ENCODE results near the gene DUSP8. TPM values are rescaled to one million over a fixed set of nuclear protein-coding genes. Genes with fewer than 3 reads are reported as not detected.

DUSP8 gene
- total RNA-seq, 1 experiment from 2014 or later = 10.2 TPM

- Histone ChIP-seq H3K9me3 (ENCODE audit: control insufficient read depth in 1 of 2, insufficient read depth in 1 of 2, low read depth in 1 of 2, low read length in 2 of 2) (no peaks in the 10 kb centered on the region), H3K79me2 (ENCODE audit: insufficient read depth, low read length) (peaks cover 62% of the 10 kb centered on the region; the same call in 1 of the 2 replicates), H3K4me1 (ENCODE audit: control insufficient read depth in 1 of 2, insufficient read depth in 2 of 2, low read length in 2 of 2) (peaks cover 4 to 15% of the 10 kb centered on the region in 2 experiments; a peak in 2 of 4 replicates), H2AFZ (ENCODE audit: low read depth, low read length, poor library complexity, severe bottlenecking) (no peak overlapping the region), H3K9ac (ENCODE audit: low read length) (no peak overlapping the region), H3K4me3 (replicated peaks in 1 of 2; ENCODE audit: low read depth in 1 of 2, low read length in 2 of 2) (no peak overlapping the region), H3K36me3 (ENCODE audit: control insufficient read depth in 1 of 2, insufficient read depth in 2 of 2, low read length in 2 of 2) (no peaks in the 10 kb centered on the region), H3K4me2 (ENCODE audit: low read length) (no peak overlapping the region), H3K27ac (ENCODE audit: low read depth, low read length) (no peak overlapping the region), H3K27me3 (ENCODE audit: insufficient read depth, low read length) (no peaks in the 10 kb centered on the region), H4K20me1 (ENCODE audit: insufficient read depth) (no peaks in the 10 kb centered on the region), H3K9me2 (ENCODE audit: insufficient read depth) (no peaks in the 10 kb centered on the region)
- ATAC-seq = no peak
- intact Hi-C loops (cut with micrococcal nuclease) = no loop called here
- CTCF ChIA-PET = no interaction called here
- no TSS peak for BruUV-seq (replicated peaks)
- DNase-seq (ENCODE audit: low read depth, low spot score) = no peak
- POLR2A ChIA-PET = no interaction called here
- RAD21 ChIA-PET (ENCODE audit: low non-redundant PET in 1 of 2, low total read pairs in 2 of 2, uncharacterized antibody in 2 of 2, unreplicated experiment in 2 of 2) = no interaction called here
- TF ChIP-seq YY1 (IDR thresholded peaks at IDR 0.05; ENCODE audit: extremely low read depth, insufficient replicate concordance, low read depth, low read length) (no peak), SIN3A (IDR thresholded peaks at IDR 0.05; ENCODE audit: low read depth) (no peak), SRF (IDR thresholded peaks at IDR 0.05; ENCODE audit: low read depth) (no peak), ELF1 (IDR thresholded peaks at IDR 0.05; ENCODE audit: borderline replicate concordance, low read depth) (no peak), FOSL1 (IDR thresholded peaks at IDR 0.05; ENCODE audit: low read depth) (no peak), EZH2phosphoT487 (IDR thresholded peaks at IDR 0.05; ENCODE audit: borderline replicate concordance) (no peak), SP1 (IDR thresholded peaks at IDR 0.05; ENCODE audit: low read depth) (no peak), RAD21 (IDR thresholded peaks at IDR 0.05; ENCODE audit: low read depth) (no peak)
Measured at GRCh38 chr11:1531449-1532013, 40.5 kb downstream of the DUSP8 start.

DNA sequence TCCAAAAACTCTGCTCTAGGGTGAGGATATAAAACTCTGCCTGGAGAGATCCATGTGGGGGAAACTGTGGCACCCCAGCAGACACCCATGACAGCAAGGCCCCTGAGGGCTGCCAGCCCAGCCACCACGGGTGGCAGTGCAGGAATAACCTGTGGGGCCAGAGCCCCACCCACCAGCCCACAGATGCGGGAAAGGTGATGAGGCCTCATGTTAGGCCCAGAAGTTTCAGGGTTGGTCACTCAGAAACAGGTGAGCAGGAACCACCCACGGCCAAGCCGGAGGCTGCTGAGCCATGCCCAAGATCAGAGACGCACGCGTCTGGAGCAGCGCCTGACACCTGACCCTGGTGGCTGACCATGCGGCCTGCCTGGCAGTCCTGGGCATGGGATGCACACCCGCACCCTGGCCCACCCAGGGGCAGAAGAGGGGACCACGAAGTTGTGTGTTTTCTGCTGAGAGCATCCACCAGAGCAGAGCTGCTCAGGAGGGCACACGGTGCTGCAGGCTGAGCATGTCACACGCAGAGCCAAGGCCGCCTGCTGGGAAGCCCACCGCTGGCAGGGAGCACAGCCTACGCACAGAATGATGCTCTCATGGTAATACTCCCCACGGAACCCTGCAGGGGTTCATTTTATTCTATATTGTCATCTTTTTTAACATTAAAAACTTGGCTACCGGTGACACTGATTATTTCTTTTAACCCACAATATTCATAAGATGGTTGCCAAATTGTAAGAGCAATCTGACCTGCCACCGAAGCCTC, 41.2 kb downstream of the DUSP8 start:
- no peaks in the 10 kb centered on the region for H3K36me3 ChIP-seq (ENCODE audit: control insufficient read depth in 1 of 2, insufficient read depth in 2 of 2, low read length in 2 of 2)
- no peak overlapping the region for H2AFZ ChIP-seq (ENCODE audit: low read depth, low read length, poor library complexity, severe bottlenecking)
- ChIA-PET CTCF (no interaction called here), RAD21 (ENCODE audit: low non-redundant PET in 1 of 2, low total read pairs in 2 of 2, uncharacterized antibody in 2 of 2, unreplicated experiment in 2 of 2) (no interaction called here), POLR2A (no interaction called here)
- H3K4me2 ChIP-seq (ENCODE audit: low read length) = no peak overlapping the region
- BruUV-seq (replicated peaks) = no TSS peak
- intact Hi-C loops (cut with micrococcal nuclease) = no loop called here
- H3K79me2 ChIP-seq (ENCODE audit: insufficient read depth, low read length) = peaks cover 57% of the 10 kb centered on the region; the same call in 1 of the 2 replicates
- peaks cover 4 to 15% of the 10 kb centered on the region in 2 experiments; a peak in 2 of 4 replicates for H3K4me1 ChIP-seq (ENCODE audit: control insufficient read depth in 1 of 2, insufficient read depth in 2 of 2, low read length in 2 of 2)
- ATAC-seq (no peak), DNase-seq (ENCODE audit: low read depth, low spot score) (no peak)
- TF ChIP-seq, protein P1, sequence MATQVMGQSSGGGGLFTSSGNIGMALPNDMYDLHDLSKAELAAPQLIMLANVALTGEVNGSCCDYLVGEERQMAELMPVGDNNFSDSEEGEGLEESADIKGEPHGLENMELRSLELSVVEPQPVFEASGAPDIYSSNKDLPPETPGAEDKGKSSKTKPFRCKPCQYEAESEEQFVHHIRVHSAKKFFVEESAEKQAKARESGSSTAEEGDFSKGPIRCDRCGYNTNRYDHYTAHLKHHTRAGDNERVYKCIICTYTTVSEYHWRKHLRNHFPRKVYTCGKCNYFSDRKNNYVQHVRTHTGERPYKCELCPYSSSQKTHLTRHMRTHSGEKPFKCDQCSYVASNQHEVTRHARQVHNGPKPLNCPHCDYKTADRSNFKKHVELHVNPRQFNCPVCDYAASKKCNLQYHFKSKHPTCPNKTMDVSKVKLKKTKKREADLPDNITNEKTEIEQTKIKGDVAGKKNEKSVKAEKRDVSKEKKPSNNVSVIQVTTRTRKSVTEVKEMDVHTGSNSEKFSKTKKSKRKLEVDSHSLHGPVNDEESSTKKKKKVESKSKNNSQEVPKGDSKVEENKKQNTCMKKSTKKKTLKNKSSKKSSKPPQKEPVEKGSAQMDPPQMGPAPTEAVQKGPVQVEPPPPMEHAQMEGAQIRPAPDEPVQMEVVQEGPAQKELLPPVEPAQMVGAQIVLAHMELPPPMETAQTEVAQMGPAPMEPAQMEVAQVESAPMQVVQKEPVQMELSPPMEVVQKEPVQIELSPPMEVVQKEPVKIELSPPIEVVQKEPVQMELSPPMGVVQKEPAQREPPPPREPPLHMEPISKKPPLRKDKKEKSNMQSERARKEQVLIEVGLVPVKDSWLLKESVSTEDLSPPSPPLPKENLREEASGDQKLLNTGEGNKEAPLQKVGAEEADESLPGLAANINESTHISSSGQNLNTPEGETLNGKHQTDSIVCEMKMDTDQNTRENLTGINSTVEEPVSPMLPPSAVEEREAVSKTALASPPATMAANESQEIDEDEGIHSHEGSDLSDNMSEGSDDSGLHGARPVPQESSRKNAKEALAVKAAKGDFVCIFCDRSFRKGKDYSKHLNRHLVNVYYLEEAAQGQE (IDR thresholded peaks at IDR 0.05; ENCODE audit: low read depth) = no peak
- TF ChIP-seq SIN3A (IDR thresholded peaks at IDR 0.05; ENCODE audit: low read depth) (no peak), RAD21 (IDR thresholded peaks at IDR 0.05; ENCODE audit: low read depth) (no peak), ZNF274 (IDR thresholded peaks at IDR 0.05; ENCODE audit: low read depth, low read length) (no peak)
- H3K4me3 ChIP-seq (replicated peaks in 1 of 2; ENCODE audit: low read depth in 1 of 2, low read length in 2 of 2) = no peak overlapping the region
- no peaks in the 10 kb centered on the region for H4K20me1 ChIP-seq (ENCODE audit: insufficient read depth)
- H3K27me3 ChIP-seq (ENCODE audit: insufficient read depth, low read length) = no peaks in the 10 kb centered on the region
- H3K9ac ChIP-seq (ENCODE audit: low read length) = no peak overlapping the region
- no peak overlapping the region for H3K27ac ChIP-seq (ENCODE audit: low read depth, low read length)
- no peaks in the 10 kb centered on the region for H3K9me3 ChIP-seq (ENCODE audit: control insufficient read depth in 1 of 2, insufficient read depth in 1 of 2, low read depth in 1 of 2, low read length in 2 of 2)
- no peaks in the 10 kb centered on the region for H3K9me2 ChIP-seq (ENCODE audit: insufficient read depth)

Measured in HCT116 (cell line).